ENCODE results near the gene KRR1.

The KRR1 gene

GRCh38 chr12:75478116-75478794 lies 33.2 kb downstream of the KRR1 start:
- H3K4me3 ChIP-seq (ENCODE audit: low read length), result no peak overlapping the region
- TF ChIP-seq, protein P1, sequence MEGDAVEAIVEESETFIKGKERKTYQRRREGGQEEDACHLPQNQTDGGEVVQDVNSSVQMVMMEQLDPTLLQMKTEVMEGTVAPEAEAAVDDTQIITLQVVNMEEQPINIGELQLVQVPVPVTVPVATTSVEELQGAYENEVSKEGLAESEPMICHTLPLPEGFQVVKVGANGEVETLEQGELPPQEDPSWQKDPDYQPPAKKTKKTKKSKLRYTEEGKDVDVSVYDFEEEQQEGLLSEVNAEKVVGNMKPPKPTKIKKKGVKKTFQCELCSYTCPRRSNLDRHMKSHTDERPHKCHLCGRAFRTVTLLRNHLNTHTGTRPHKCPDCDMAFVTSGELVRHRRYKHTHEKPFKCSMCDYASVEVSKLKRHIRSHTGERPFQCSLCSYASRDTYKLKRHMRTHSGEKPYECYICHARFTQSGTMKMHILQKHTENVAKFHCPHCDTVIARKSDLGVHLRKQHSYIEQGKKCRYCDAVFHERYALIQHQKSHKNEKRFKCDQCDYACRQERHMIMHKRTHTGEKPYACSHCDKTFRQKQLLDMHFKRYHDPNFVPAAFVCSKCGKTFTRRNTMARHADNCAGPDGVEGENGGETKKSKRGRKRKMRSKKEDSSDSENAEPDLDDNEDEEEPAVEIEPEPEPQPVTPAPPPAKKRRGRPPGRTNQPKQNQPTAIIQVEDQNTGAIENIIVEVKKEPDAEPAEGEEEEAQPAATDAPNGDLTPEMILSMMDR (conservative IDR thresholded peaks at IDR 0.05; ENCODE audit: low read depth, low read length), result no peak
- DNase-seq (ENCODE audit: low read depth), result no peak

GRCh38 chr12:75477137-75477536 lies 34.3 kb downstream of the KRR1 start:
- no peak overlapping the region for H3K4me3 ChIP-seq (ENCODE audit: low read length)
- TF ChIP-seq, protein P1 (conservative IDR thresholded peaks at IDR 0.05; ENCODE audit: low read depth, low read length), result no peak
- DNase-seq (ENCODE audit: low read depth), result no peak

GRCh38 chr12:75476071-75476470 lies 35.3 kb downstream of the KRR1 start:
- TF ChIP-seq, protein P1 (conservative IDR thresholded peaks at IDR 0.05; ENCODE audit: low read depth, low read length), result no peak
- H3K4me3 ChIP-seq (ENCODE audit: low read length), result no peak overlapping the region
- DNase-seq (ENCODE audit: low read depth), result no peak

- H3K4me3 ChIP-seq (ENCODE audit: low read length), result no peak overlapping the region
- TF ChIP-seq, protein P1 (conservative IDR thresholded peaks at IDR 0.05; ENCODE audit: low read depth, low read length), result no peak
- DNase-seq (ENCODE audit: low read depth), result no peak
Measured at GRCh38 chr12:75474116-75474515, 37.3 kb downstream of the KRR1 start.

DNA sequence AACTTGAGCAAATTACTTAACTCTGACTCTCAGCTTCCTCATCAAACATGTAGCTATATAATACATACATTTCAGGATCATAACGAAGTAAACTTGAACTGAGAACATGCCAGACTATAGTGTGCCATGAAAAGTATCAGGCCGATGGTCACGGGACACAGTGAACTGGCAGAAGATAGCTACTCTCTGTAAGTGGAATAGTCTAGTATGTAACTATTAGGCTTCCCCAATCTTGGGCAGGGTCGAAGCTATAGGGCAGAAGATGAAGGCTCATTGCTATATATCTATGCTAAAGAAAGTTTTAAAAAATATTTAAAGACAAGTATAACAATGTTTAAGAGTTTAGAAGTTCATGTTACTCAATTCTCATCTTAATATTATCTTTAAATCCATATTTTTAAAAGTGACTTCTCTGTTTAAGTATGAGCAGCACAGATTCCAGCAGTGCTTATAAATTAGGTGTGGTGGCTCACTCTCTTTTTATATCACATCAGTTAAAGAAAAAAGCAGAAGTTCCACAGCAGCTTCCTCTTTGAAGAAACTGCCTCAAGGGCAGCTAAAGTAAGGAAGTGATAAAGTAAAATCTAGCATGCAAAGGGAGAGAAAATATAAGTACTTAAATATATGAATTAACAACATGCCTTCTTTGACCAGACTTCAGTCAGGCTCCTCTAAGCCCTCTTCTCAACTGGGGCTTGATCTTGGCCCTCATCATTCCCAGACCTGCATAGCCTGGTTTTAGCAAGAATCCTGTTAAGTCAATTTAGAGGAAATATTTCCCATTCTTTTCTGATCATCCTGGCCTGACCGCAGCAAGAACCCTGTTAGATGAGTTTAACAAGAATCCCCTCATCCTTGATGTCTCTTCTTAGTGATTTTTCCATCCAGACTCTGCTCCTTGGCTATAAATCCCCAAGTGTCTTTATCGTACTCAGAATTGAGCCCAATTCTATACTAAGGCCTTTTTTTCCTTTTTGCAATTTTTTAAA lies 39.2 kb downstream of the KRR1 start:
- TF ChIP-seq, protein P1 (conservative IDR thresholded peaks at IDR 0.05; ENCODE audit: low read depth, low read length), result no peak
- H3K4me3 ChIP-seq (ENCODE audit: low read length), result no peak overlapping the region
- no peak for DNase-seq (ENCODE audit: low read depth)

GRCh38 chr12:75460204-75460603 lies 51.2 kb downstream of the KRR1 start:
- no peak for DNase-seq (ENCODE audit: low read depth)
- TF ChIP-seq, protein P1 (conservative IDR thresholded peaks at IDR 0.05; ENCODE audit: low read depth, low read length), result no peak
- H3K4me3 ChIP-seq (ENCODE audit: low read length), result no peak overlapping the region
